ENCODE data around the gene TLE6. TPM values are rescaled to one million over a fixed set of nuclear protein-coding genes. Genes with fewer than 3 reads are reported as not detected.
"Not testable (repeated sequence)": the region's sequence is repeated elsewhere in the genome, so short reads cannot be mapped to it uniquely, and the experiment has no call there.

TLE6 gene
- total and polyA plus RNA-seq, 2 of the 4 experiments (the other 2 are of a cell fraction), result under 0.01 to 0.17 TPM

DNA sequence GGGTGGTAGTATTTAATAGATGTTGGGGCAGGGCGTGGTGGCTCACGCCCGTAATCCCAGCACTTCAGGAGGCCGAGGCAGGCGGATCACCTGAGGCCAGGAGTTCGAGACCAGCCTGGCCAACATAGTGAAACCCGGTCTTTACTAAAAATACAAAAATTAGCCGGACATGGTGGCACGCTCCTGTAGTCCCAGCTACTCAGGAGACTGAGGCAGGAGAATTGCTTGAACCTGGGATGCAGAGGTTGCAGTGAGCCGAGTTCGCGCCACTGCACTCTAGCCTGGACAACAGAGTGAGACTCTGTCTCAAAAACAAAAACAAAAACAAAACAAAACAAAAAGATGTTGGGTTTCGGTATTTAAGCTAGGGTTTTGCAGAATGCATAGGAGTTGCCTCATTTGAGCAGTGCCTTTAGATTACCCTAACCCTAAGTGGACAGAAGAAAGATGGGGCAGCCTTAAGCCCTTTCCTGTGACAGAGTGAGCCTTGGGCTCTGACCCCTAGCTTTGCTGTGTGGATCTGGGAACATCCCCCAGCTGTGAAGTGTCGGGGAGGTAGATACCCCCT is 59.7 kb downstream of the TLE6 start:
- ATAC-seq (ENCODE audit: low read depth), result not testable (repeated sequence)

More for the DNA sequence above, 59.7 kb downstream of the TLE6 start:
- DNase-seq; H4K8ac ChIP-seq (ENCODE audit: low read depth in 2 of 2, low read length in 2 of 2); BruUV-seq (replicated peaks); H3K79me1 ChIP-seq (ENCODE audit: low read depth in 1 of 2, low read length in 2 of 2); H2BK15ac ChIP-seq (ENCODE audit: low read depth, low read length); H3K14ac ChIP-seq (replicated peaks; ENCODE audit: low read depth, low read length); H3K4me2 ChIP-seq (ENCODE audit: low read depth, low read length); H4K91ac ChIP-seq (ENCODE audit: insufficient read depth, low read depth, low read length); H2AK5ac ChIP-seq (ENCODE audit: low read depth, low read length); H3K9me1 ChIP-seq (ENCODE audit: insufficient read depth, low read length); H3K4ac ChIP-seq (ENCODE audit: low read depth, low read length); in situ Hi-C loops (cut with MboI; ENCODE audit: low sequenced_read_pairs); H3K18ac ChIP-seq (ENCODE audit: low read depth, low read length); H2BK5ac ChIP-seq (ENCODE audit: low read depth, low read length, poor library complexity, severe bottlenecking); H4K20me1 ChIP-seq (ENCODE audit: insufficient read depth, low read length); H3K27me3 ChIP-seq (ENCODE audit: control insufficient read depth, insufficient read depth, low read length); dilution Hi-C loops (cut with HindIII; ENCODE audit: low sequenced_read_pairs, unreplicated experiment); H3K23ac ChIP-seq (ENCODE audit: low read depth, low read length); H3K4me3 ChIP-seq (ENCODE audit: insufficient read depth, low read depth, low read length); H2BK120ac ChIP-seq (ENCODE audit: low read depth, low read length); H3K36me3 ChIP-seq (ENCODE audit: control insufficient read depth, insufficient read depth, low read length); intact Hi-C loops (cut with micrococcal nuclease); H3K9me3 ChIP-seq (ENCODE audit: control insufficient read depth, insufficient read depth, low read length); H3K56ac ChIP-seq (ENCODE audit: extremely low read depth, insufficient read depth, low read length); H3K27ac ChIP-seq (ENCODE audit: insufficient read depth, low read length); CTCF ChIA-PET; H2BK20ac ChIP-seq (ENCODE audit: low read depth, low read length); H4K5ac ChIP-seq (ENCODE audit: low read depth, low read length); H3K9ac ChIP-seq (ENCODE audit: low read depth, low read length): not testable (repeated sequence)
- H2AK9ac ChIP-seq (replicated peaks; ENCODE audit: low read depth, low read length, poor library complexity), result peak overlapping the region; percentile 33
- H2AFZ ChIP-seq (replicated peaks; ENCODE audit: low read length, poor library complexity), result peak overlapping the region; percentile 41
- peaks cover 12% of the 10 kb centered on the region for H3K4me1 ChIP-seq (ENCODE audit: control insufficient read depth, insufficient read depth, low read length)
- WGBS, 2 experiments (ENCODE audit: extremely low coverage in 2 of 2, insufficient read length in 1 of 2), result no CpG with 5 or more reads among the region's 14 CpGs
- POLR2A ChIA-PET (ENCODE audit: unreplicated experiment), result interaction anchor here (0.6 kb wide), 1 partner anchor 9 kb away, joined by 3 read pairs; no protein-coding TSS in a partner anchor
